H9 (cell line): ENCODE data around the gene CRB3. TPM values are rescaled to one million over a fixed set of nuclear protein-coding genes. Genes with fewer than 3 reads are reported as not detected.

Source experiments
- DNase-seq: peaks from one replicate; pipeline ENCODE4 v3.0.0-alpha.2; 2017
- H2AFZ ChIP-seq: one replicate; pipeline ENCODE4 v1.6.1; 2013; ENCODE audit warnings: mild to moderate bottlenecking, low read length, control low read depth, moderate library complexity
- H2AK5ac ChIP-seq: 2 replicates; pipeline ENCODE4 v1.6.1; 2013; ENCODE audit warnings: low read length, control low read depth, mixed read lengths; ENCODE audit not compliant: insufficient read length
- H2BK120ac ChIP-seq: one replicate; pipeline ENCODE4 v1.6.1; 2013; ENCODE audit warnings: low read depth, mild to moderate bottlenecking, low read length, control low read depth, inconsistent platforms; ENCODE audit not compliant: poor library complexity, severe bottlenecking
- H2BK12ac ChIP-seq: 2 replicates; pipeline ENCODE4 v1.6.1; 2013; ENCODE audit warnings: low read length, control low read depth, mixed read lengths, low read depth; ENCODE audit not compliant: insufficient read length
- H2BK15ac ChIP-seq: 2 replicates; pipeline ENCODE4 v1.6.1; 2013; ENCODE audit warnings: low read depth, low read length, control low read depth
- H2BK20ac ChIP-seq: one replicate; pipeline ENCODE4 v1.6.1; 2013; ENCODE audit warnings: low read depth, mild to moderate bottlenecking, low read length, control low read depth, inconsistent platforms; ENCODE audit not compliant: poor library complexity, severe bottlenecking
- H2BK5ac ChIP-seq: 2 replicates; pipeline ENCODE4 v1.6.1; 2013; ENCODE audit warnings: low read length, control low read depth, mixed read lengths; ENCODE audit not compliant: insufficient read length
- H3K14ac ChIP-seq: 2 replicates; pipeline ENCODE4 v1.6.1; 2013; ENCODE audit warnings: low read length, control low read depth; ENCODE audit not compliant: insufficient read depth
- H3K18ac ChIP-seq: 2 replicates; pipeline ENCODE4 v1.6.1; 2013; ENCODE audit warnings: low read depth, mild to moderate bottlenecking, mixed read lengths, low read length, control low read depth; ENCODE audit not compliant: insufficient read length
- H3K23ac ChIP-seq: 2 replicates; pipeline ENCODE4 v1.6.1; 2013; ENCODE audit warnings: low read length, control low read depth, mixed read lengths, low read depth; ENCODE audit not compliant: insufficient read length
- H3K23me2 ChIP-seq: 2 replicates; pipeline ENCODE4 v1.6.1; 2013; ENCODE audit warnings: low read depth, mild to moderate bottlenecking, mixed read lengths, low read length, control low read depth; ENCODE audit not compliant: insufficient read length, poor library complexity, severe bottlenecking
- H3K27ac ChIP-seq: 2 replicates; pipeline ENCODE4 v1.5.1; 2013; ENCODE audit warnings: low read length, control low read depth, mixed read lengths, low read depth; ENCODE audit not compliant: insufficient read length
- H3K27me3 ChIP-seq: 2 replicates; pipeline ENCODE4 v1.6.1; 2013; ENCODE audit warnings: low read length, control low read depth, inconsistent platforms; ENCODE audit not compliant: insufficient read depth
- H3K4ac ChIP-seq: 2 replicates; pipeline ENCODE4 v1.6.1; 2013; ENCODE audit warnings: low read depth, mild to moderate bottlenecking, control low read depth, inconsistent platforms, low read length, moderate library complexity
- H3K4me1 ChIP-seq: 2 replicates; pipeline ENCODE4 v1.6.1; 2013; ENCODE audit warnings: low read length, control low read depth, inconsistent platforms; ENCODE audit not compliant: insufficient read depth
- H3K4me2 ChIP-seq: 2 replicates; pipeline ENCODE4 v1.6.1; 2013; ENCODE audit warnings: low read length, control low read depth, mixed read lengths; ENCODE audit not compliant: insufficient read length, insufficient read depth
- H3K56ac ChIP-seq: 2 replicates; pipeline ENCODE4 v1.6.1; 2013; ENCODE audit warnings: low read depth, mild to moderate bottlenecking, mixed read lengths, low read length, control low read depth; ENCODE audit not compliant: insufficient read length
- H3K79me1 ChIP-seq: 2 replicates; pipeline ENCODE4 v1.6.1; 2013; ENCODE audit warnings: low read depth, mild to moderate bottlenecking, moderate library complexity, low read length, control low read depth, inconsistent platforms; ENCODE audit not compliant: insufficient read depth, poor library complexity, severe bottlenecking
- H3K79me2 ChIP-seq: 2 replicates; pipeline ENCODE4 v1.6.1; 2013; ENCODE audit warnings: low read length, control low read depth, inconsistent platforms; ENCODE audit not compliant: insufficient read depth
- H3K9ac ChIP-seq: 2 replicates; pipeline ENCODE4 v1.6.1; 2013; ENCODE audit warnings: low read length, control low read depth, mixed read lengths; ENCODE audit not compliant: insufficient read length; ENCODE audit errors: extremely low read depth
- H3K9me3 ChIP-seq: one replicate; pipeline ENCODE4 v1.6.1; 2013; ENCODE audit warnings: low read depth, low read length, inconsistent platforms; ENCODE audit not compliant: control insufficient read depth
- H3T11ph ChIP-seq: one replicate; pipeline ENCODE4 v1.6.1; 2013; ENCODE audit warnings: mild to moderate bottlenecking, low read length, control low read depth, inconsistent platforms
- H4K20me1 ChIP-seq: one replicate; pipeline ENCODE4 v1.6.1; 2013; ENCODE audit not compliant: control insufficient read depth, insufficient read length, insufficient read depth
- H4K5ac ChIP-seq: 2 replicates; pipeline ENCODE4 v1.6.1; 2013; ENCODE audit warnings: low read depth, mild to moderate bottlenecking, mixed read lengths, low read length, control low read depth; ENCODE audit not compliant: insufficient read length
- H4K8ac ChIP-seq: replicated peaks from 2 replicates; pipeline ENCODE4 v1.6.1; 2013; ENCODE audit warnings: low read length, control low read depth, mixed read lengths, low read depth; ENCODE audit not compliant: insufficient read length
- H4K91ac ChIP-seq: 2 replicates; pipeline ENCODE4 v1.6.1; 2013; ENCODE audit warnings: low read depth, mild to moderate bottlenecking, moderate library complexity, mixed read lengths, low read length, control low read depth; ENCODE audit not compliant: insufficient read length
- H3K27ac Mint-ChIP-seq, 3 experiments: 2 replicates in 2 of 3; 3 replicates in 1 of 3; pipeline ENCODE4 v1.8.0; 2020 to 2021; ENCODE audit warnings: mixed read lengths in 3 of 3, mild to moderate bottlenecking in 1 of 3, moderate library complexity in 1 of 3
- H3K27me3 Mint-ChIP-seq: 2 replicates; pipeline ENCODE4 v1.8.0; 2021; ENCODE audit warnings: low read depth, mild to moderate bottlenecking, moderate library complexity, mixed read lengths
- H3K36me3 Mint-ChIP-seq, 3 experiments: 2 replicates in 2 of 3; 3 replicates in 1 of 3; pipeline ENCODE4 v1.8.0; 2020 to 2021; ENCODE audit warnings: low read depth in 3 of 3, mixed read lengths in 3 of 3; ENCODE audit not compliant: insufficient read depth in 1 of 3
- H3K4me1 Mint-ChIP-seq, 2 experiments: 2 replicates each; pipeline ENCODE4 v1.8.0; 2020; ENCODE audit warnings: mixed read lengths in 2 of 2
- H3K4me3 Mint-ChIP-seq, 2 experiments: 2 replicates in 1 of 2; 3 replicates in 1 of 2; pipeline ENCODE4 v1.8.0; 2020 to 2021; ENCODE audit warnings: mild to moderate bottlenecking in 2 of 2, mixed read lengths in 2 of 2, moderate library complexity in 1 of 2
- H3K9me3 Mint-ChIP-seq, 2 experiments: 2 replicates in 1 of 2; 3 replicates in 1 of 2; pipeline ENCODE4 v1.8.0; 2020; ENCODE audit warnings: mild to moderate bottlenecking in 2 of 2, mixed read lengths in 2 of 2, moderate library complexity in 1 of 2
- WGBS: extraction: QIAGEN DNeasy Blood & Tissue Kit; methylation state at CpG from one replicate; pipeline ENCODE4 v1.1.7; 2013; ENCODE audit warnings: missing lambda C conversion rate, low lambda C conversion rate, mixed read lengths; ENCODE audit not compliant: insufficient read length; ENCODE audit errors: extremely low coverage; 5-methylcytosine and 5-hydroxymethylcytosine counted together
- total RNA-seq: library from RNA; stranded (reverse); gene quantifications from 2 replicates; pipeline ENCODE4 v1.2.1, GENCODE V29; 2021
- TF ChIP-seq, protein P1 (sequence below): fragments of 200-600 bp; sonication (generic); conservative IDR thresholded peaks from 3 replicates; pipeline ENCODE4 v1.8.0; 2021; ENCODE audit warnings: antibody characterized with exemption, mild to moderate bottlenecking

CRB3 gene
- total RNA-seq, 1 experiment from 2014 or later: 32.1 TPM

DNA sequence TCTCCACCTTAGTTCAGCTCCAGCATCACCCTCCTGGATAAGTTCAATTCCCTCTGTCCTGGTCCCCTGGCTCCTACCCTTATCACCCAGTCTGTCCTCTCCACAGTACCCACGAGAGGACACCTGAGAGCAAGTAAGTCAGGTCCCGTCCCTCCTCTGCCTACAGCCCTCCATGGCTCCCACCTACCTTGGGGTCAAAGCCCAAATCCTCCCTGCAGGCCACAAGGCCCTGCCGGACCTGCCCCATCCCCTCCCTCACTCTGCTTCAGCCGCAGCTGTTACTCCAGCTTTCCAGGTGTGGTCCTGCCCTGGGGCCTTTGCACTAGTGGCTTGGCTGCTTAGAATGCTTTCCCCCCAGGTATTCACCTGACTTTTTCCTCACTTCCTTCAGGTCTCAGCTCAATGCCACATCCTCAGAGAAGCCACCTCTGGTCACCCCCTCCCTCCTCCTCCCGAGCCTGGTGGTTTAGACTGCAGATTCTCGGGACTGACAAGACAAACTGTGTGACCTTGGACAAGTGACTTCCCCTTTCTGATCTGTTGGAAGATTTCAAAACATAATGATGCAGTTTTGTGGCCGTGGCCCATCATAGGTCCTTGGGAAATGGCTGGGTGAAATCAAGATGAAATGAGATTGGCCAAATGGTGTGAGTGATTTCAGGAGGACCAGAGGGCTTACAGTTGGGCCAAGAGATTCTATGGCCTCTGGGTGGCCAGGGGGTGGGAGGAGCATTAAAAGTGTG lies 34.4 kb downstream of the CRB3 start:
- Histone ChIP-seq H3K56ac (no peak overlapping the region), H3K9me3 (no peaks in the 10 kb centered on the region), H3K27me3 (no peaks in the 10 kb centered on the region), H3K18ac (no peak overlapping the region), H3K4me2 (no peak overlapping the region), H2BK12ac (no peak overlapping the region), H2BK5ac (no peak overlapping the region), H3K79me2 (no peaks in the 10 kb centered on the region), H2BK120ac (no peak overlapping the region), H3K4ac (no peak overlapping the region), H3T11ph (no peak overlapping the region), H2BK20ac (no peak overlapping the region), H4K8ac (no peak overlapping the region), H2BK15ac (no peak overlapping the region), H3K14ac (no peak overlapping the region), H4K91ac (no peak overlapping the region), H3K23me2 (peaks cover 9% of the 10 kb centered on the region), H3K9ac (no peak overlapping the region), H3K4me1 (no peaks in the 10 kb centered on the region), H3K79me1 (no peaks in the 10 kb centered on the region), H4K5ac (no peak overlapping the region), H2AK5ac (no peak overlapping the region), H3K27ac (no peak overlapping the region), H4K20me1 (no peaks in the 10 kb centered on the region), H3K23ac (no peak overlapping the region), H2AFZ (no peak overlapping the region)
- peaks cover 25% of the 10 kb centered on the region for H3K27me3 Mint-ChIP-seq
- TF ChIP-seq, protein P1, sequence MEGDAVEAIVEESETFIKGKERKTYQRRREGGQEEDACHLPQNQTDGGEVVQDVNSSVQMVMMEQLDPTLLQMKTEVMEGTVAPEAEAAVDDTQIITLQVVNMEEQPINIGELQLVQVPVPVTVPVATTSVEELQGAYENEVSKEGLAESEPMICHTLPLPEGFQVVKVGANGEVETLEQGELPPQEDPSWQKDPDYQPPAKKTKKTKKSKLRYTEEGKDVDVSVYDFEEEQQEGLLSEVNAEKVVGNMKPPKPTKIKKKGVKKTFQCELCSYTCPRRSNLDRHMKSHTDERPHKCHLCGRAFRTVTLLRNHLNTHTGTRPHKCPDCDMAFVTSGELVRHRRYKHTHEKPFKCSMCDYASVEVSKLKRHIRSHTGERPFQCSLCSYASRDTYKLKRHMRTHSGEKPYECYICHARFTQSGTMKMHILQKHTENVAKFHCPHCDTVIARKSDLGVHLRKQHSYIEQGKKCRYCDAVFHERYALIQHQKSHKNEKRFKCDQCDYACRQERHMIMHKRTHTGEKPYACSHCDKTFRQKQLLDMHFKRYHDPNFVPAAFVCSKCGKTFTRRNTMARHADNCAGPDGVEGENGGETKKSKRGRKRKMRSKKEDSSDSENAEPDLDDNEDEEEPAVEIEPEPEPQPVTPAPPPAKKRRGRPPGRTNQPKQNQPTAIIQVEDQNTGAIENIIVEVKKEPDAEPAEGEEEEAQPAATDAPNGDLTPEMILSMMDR: no peak
- no CpG with 5 or more reads among the region's 7 CpGs for WGBS
- H3K9me3 Mint-ChIP-seq: no peaks in the 10 kb centered on the region
- DNase-seq: no peak
- H3K4me1 Mint-ChIP-seq: peaks cover 7 to 9% of the 10 kb centered on the region in 2 experiments
- H3K27ac Mint-ChIP-seq: no peak overlapping the region; a peak in 2 of 7 replicates
- no peak overlapping the region for H3K4me3 Mint-ChIP-seq
- peaks cover 0 to 24% (median 4%) of the 10 kb centered on the region in 3 experiments for H3K36me3 Mint-ChIP-seq
